Measurements from ENCODE around the gene POLRMT.

- TF ChIP-seq CTCF (IDR thresholded peaks at IDR 0.05 in 4 of 5, conservative IDR thresholded peaks at IDR 0.05 in 1 of 5) (no peak), POLR2A (IDR thresholded peaks at IDR 0.05) (no peak)
These were observed 10.0 kb downstream of the POLRMT start for GRCh38 chr19:623175-623916.
